Ishikawa (cell line): Measurements from ENCODE around the gene TEX11.

Source experiments
- CEBPB ChIP-seq: IDR thresholded peaks from 2 replicates; pipeline ENCODE4 v1.6.1; 2012
- CREB1 ChIP-seq: IDR thresholded peaks from 2 replicates; pipeline ENCODE4 v1.6.1; 2012; ENCODE audit warnings: low read depth
- EGR1 ChIP-seq: IDR thresholded peaks from 2 replicates; pipeline ENCODE4 v1.6.1; 2012
- EP300 ChIP-seq: IDR thresholded peaks from 2 replicates; pipeline ENCODE4 v1.6.1; 2012; ENCODE audit warnings: borderline replicate concordance
- FOXM1 ChIP-seq: IDR thresholded peaks from 2 replicates; pipeline ENCODE4 v1.6.1; 2012; ENCODE audit warnings: low read depth, borderline replicate concordance
- NFIC ChIP-seq: IDR thresholded peaks from 2 replicates; pipeline ENCODE4 v1.6.1; 2012
- RAD21 ChIP-seq: IDR thresholded peaks from 2 replicates; pipeline ENCODE4 v1.6.1; 2012; ENCODE audit warnings: low read depth
- TAF1 ChIP-seq: IDR thresholded peaks from 2 replicates; pipeline ENCODE4 v1.6.1; 2012; ENCODE audit warnings: low read depth, mild to moderate bottlenecking
- TCF12 ChIP-seq: IDR thresholded peaks from 2 replicates; pipeline ENCODE4 v1.6.1; 2012; ENCODE audit warnings: low read depth
- TEAD4 ChIP-seq: IDR thresholded peaks from 2 replicates; pipeline ENCODE4 v1.6.1; 2012
- YY1 ChIP-seq: IDR thresholded peaks from 2 replicates; pipeline ENCODE4 v1.6.1; 2012; ENCODE audit warnings: low read depth
- ZBTB7A ChIP-seq: IDR thresholded peaks from 2 replicates; pipeline ENCODE4 v1.6.1; 2012; ENCODE audit warnings: low read depth
- TF ChIP-seq, protein P1 (sequence below): IDR thresholded peaks from 2 replicates; pipeline ENCODE4 v1.6.1; 2012
- TF ChIP-seq, protein P2 (sequence below): IDR thresholded peaks from 2 replicates; pipeline ENCODE4 v1.6.1; 2012
- TF ChIP-seq, protein P3 (sequence below): IDR thresholded peaks from 2 replicates; pipeline ENCODE4 v1.6.1; 2012; ENCODE audit warnings: low read depth, mild to moderate bottlenecking

Gene TEX11

DNA sequence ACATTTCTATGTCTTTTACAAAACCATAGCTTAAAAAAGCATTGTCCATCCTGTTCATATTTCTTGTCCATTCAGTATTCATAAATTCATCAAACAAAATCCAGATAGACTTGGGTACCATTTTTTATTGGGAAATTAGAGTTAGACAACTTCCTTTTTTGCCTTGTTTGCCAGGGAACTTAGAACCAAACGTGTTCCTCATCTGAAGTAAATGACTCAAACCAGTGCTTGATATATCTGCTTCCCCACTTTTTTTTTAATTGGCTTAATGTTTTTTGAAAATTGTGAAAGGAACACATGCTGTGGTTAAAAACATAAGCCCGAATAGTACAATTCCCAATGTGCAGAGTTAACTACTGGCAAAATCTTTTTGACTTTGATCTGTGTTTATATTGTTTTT lies 419.7 kb downstream of the TEX11 start:
- TF ChIP-seq YY1: no peak
- no peak for TF ChIP-seq TAF1
- TF ChIP-seq NFIC: no peak
- TF ChIP-seq TEAD4: no peak
- TF ChIP-seq EGR1: no peak
- no peak for TF ChIP-seq FOXM1
- TF ChIP-seq, protein P1, sequence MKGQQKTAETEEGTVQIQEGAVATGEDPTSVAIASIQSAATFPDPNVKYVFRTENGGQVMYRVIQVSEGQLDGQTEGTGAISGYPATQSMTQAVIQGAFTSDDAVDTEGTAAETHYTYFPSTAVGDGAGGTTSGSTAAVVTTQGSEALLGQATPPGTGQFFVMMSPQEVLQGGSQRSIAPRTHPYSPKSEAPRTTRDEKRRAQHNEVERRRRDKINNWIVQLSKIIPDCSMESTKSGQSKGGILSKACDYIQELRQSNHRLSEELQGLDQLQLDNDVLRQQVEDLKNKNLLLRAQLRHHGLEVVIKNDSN: no peak

DNA sequence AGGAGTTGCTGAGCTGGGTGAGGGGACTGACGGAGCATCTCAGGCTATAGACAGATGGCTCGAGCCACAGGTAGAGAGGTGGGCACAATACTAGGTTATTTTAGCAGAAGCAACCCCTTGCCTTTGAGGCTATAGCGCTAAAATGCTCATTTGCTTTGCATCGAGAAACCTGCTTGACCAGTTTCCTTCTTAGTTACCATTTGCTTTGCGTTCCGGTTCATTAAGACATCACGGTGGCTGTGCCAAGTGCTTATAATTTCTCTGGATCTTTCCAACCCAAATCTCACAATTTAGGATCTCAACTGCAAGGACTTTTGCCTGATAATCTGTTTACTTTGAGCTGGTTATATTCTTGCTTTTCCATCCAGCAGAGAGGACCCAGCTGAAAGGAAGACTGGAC lies 423.0 kb downstream of the TEX11 start:
- TF ChIP-seq TCF12 (0 out of 2 replicates have a peak, but pooled peaks have one; percentile 29), NFIC (peak; percentile 77), ZBTB7A (no peak)

DNA sequence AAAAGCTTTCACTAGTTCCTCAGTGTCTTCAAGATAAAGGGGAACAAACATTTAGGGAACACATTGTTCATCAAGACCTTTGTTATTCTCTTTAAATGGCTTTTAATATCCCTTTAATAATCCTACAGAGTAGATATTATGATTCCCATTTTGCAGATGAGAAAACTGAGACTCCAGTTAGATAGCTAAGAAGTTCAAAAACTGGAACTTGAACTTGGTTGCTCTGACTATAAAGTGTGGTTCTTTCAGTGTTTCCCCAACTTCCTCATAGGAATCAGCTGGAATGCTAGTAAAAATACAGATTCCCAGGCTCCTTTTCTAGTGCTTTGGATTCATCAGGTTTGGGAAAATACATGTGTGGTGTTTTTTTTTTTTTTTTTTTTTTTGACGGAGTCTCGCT lies 426.2 kb downstream of the TEX11 start:
- no peak for TF ChIP-seq CEBPB
- TF ChIP-seq TEAD4: no peak
- no peak for TF ChIP-seq ZBTB7A
- TF ChIP-seq NFIC: no peak
- TF ChIP-seq YY1: no peak
- TF ChIP-seq, protein P2, sequence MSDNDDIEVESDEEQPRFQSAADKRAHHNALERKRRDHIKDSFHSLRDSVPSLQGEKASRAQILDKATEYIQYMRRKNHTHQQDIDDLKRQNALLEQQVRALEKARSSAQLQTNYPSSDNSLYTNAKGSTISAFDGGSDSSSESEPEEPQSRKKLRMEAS: no peak
- no peak for TF ChIP-seq TCF12
- TF ChIP-seq, protein P1: no peak
- TF ChIP-seq, protein P3, sequence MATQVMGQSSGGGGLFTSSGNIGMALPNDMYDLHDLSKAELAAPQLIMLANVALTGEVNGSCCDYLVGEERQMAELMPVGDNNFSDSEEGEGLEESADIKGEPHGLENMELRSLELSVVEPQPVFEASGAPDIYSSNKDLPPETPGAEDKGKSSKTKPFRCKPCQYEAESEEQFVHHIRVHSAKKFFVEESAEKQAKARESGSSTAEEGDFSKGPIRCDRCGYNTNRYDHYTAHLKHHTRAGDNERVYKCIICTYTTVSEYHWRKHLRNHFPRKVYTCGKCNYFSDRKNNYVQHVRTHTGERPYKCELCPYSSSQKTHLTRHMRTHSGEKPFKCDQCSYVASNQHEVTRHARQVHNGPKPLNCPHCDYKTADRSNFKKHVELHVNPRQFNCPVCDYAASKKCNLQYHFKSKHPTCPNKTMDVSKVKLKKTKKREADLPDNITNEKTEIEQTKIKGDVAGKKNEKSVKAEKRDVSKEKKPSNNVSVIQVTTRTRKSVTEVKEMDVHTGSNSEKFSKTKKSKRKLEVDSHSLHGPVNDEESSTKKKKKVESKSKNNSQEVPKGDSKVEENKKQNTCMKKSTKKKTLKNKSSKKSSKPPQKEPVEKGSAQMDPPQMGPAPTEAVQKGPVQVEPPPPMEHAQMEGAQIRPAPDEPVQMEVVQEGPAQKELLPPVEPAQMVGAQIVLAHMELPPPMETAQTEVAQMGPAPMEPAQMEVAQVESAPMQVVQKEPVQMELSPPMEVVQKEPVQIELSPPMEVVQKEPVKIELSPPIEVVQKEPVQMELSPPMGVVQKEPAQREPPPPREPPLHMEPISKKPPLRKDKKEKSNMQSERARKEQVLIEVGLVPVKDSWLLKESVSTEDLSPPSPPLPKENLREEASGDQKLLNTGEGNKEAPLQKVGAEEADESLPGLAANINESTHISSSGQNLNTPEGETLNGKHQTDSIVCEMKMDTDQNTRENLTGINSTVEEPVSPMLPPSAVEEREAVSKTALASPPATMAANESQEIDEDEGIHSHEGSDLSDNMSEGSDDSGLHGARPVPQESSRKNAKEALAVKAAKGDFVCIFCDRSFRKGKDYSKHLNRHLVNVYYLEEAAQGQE: no peak
- TF ChIP-seq TAF1: no peak
- no peak for TF ChIP-seq CREB1
- TF ChIP-seq RAD21: no peak
- TF ChIP-seq EP300: no peak
- TF ChIP-seq EGR1: no peak
- TF ChIP-seq FOXM1: no peak

DNA sequence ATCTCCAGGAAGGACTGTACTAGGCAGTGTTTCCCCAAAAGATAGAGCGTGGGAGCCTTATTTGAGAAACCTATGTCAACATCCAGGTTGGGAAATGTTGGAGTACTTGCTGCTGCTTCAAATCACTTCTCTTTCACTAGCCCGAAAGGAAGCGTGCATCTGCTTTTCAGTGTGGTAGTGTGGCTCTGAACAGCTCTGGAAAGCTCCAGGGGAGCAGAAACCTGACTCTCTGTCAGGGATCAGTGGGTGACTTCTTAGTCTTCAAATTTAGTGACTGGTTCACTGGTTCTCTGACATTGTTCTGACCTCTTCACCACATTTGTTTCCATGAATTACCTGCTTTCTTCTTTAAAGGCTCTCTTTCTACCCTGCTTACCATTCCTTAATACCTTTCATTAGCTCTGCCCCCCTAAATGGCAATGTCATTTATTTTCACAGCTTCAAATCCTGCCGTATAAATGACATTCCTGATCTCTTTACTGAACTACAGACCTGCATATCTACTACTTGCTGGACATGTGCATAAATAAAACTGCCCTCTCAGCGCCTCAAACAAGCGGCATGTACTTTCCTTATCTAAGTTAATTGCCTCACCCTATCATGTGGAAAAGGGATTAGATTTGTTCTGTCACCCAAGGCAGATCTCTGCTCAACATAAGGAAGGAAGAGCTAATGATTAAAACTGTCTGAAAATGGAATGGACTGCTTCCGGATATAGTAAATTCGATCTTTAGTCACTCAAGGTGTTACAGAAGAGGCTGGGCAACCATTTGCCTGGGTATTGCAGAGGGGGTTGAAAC lies 426.8 kb downstream of the TEX11 start:
- TF ChIP-seq CEBPB (no peak), ZBTB7A (no peak), CREB1 (no peak), EGR1 (no peak), YY1 (no peak), TAF1 (no peak), TCF12 (peak; percentile 58), EP300 (peak; percentile 64; the same call in 1 of the 2 replicates), NFIC (no peak; the same call in 1 of the 2 replicates), TEAD4 (no peak), RAD21 (no peak), FOXM1 (peak; percentile 30; the same call in 1 of the 2 replicates)
- TF ChIP-seq, protein P1: no peak
- TF ChIP-seq, protein P3: no peak
- TF ChIP-seq, protein P2: no peak

DNA sequence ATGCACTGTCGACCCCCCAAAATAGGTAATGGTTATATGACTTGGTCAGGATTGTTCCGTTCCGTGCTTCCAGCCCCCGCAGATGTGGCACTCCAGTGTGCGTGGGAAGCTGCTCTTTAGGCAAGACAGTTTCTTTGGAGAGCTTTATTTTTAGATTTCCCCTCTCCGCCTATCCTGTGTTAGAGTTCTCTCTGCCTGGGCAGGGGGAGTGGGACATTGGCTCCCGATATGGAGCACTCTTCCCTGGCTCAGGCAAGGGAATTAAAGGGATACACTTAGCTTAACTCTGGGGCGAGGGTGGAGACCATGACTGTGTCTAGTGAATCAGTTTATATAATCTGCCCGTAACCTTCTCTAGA lies 427.9 kb downstream of the TEX11 start:
- no peak for TF ChIP-seq TAF1
- no peak for TF ChIP-seq CREB1
